ENCODE results near the gene NR1D1. TPM values are rescaled to one million over a fixed set of nuclear protein-coding genes. Genes with fewer than 3 reads are reported as not detected.

NR1D1 gene
- total RNA-seq, 2 experiments from 2014 or later, result 1.7 to 8.7 TPM

DNA sequence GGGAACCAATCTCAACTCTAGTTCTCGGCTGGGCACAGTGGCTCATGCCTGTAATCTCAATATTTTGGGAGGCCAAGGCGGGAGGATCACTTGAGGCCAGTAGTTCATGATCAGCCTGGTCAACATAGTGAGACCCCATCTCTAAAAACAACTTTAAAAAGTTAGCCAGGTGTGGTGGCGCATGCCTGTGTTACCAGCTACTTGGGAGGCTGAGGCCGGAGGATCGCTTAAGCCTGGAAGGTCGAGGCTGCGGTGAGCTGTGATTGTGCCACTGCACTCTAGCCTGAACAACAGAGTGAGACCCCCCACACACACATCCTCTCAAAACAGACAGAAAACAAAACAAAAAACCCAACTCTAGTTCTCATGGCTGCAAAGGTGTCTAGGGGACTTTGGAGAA lies 32.7 kb downstream of the NR1D1 start:
- intact Hi-C loops (cut with micrococcal nuclease; ENCODE audit: unreplicated experiment), result no loop called here
- H3K9me3 ChIP-seq (ENCODE audit: low read length), result no peaks in the 10 kb centered on the region
- no peak overlapping the region for H3K4me3 ChIP-seq (ENCODE audit: low read depth, low read length, poor library complexity, severe bottlenecking)
- H4K20me1 ChIP-seq (ENCODE audit: insufficient read depth, low read length), result no peaks in the 10 kb centered on the region
- DNase-seq (ENCODE audit: low spot score), result no peak
- H3K36me3 ChIP-seq (ENCODE audit: insufficient read depth, low read length), result no peaks in the 10 kb centered on the region
- ChIA-PET POLR2A (no interaction called here), CTCF (ENCODE audit: unreplicated experiment) (no interaction called here)
- no peak overlapping the region for H3K27ac ChIP-seq (ENCODE audit: low read depth, low read length, poor library complexity, severe bottlenecking)
- H3K4me2 ChIP-seq (ENCODE audit: low read length), result no peak overlapping the region
- H3K9me2 ChIP-seq (ENCODE audit: insufficient read depth, low read length), result no peaks in the 10 kb centered on the region
- H2AFZ ChIP-seq (ENCODE audit: low read length), result no peak overlapping the region
- BruUV-seq (replicated peaks), result no TSS peak
- TF ChIP-seq, protein P1, sequence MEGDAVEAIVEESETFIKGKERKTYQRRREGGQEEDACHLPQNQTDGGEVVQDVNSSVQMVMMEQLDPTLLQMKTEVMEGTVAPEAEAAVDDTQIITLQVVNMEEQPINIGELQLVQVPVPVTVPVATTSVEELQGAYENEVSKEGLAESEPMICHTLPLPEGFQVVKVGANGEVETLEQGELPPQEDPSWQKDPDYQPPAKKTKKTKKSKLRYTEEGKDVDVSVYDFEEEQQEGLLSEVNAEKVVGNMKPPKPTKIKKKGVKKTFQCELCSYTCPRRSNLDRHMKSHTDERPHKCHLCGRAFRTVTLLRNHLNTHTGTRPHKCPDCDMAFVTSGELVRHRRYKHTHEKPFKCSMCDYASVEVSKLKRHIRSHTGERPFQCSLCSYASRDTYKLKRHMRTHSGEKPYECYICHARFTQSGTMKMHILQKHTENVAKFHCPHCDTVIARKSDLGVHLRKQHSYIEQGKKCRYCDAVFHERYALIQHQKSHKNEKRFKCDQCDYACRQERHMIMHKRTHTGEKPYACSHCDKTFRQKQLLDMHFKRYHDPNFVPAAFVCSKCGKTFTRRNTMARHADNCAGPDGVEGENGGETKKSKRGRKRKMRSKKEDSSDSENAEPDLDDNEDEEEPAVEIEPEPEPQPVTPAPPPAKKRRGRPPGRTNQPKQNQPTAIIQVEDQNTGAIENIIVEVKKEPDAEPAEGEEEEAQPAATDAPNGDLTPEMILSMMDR (conservative IDR thresholded peaks at IDR 0.05; ENCODE audit: low read length), result no peak
- TF ChIP-seq EZH2phosphoT487 (IDR thresholded peaks at IDR 0.05; ENCODE audit: borderline replicate concordance, low read depth, low read length), result no peak
- peaks cover 53% of the 10 kb centered on the region for H3K4me1 ChIP-seq (ENCODE audit: insufficient read depth, low read length, poor library complexity, severe bottlenecking)
- no peaks in the 10 kb centered on the region for H3K79me2 ChIP-seq (ENCODE audit: insufficient read depth, low read depth, low read length)

DNA sequence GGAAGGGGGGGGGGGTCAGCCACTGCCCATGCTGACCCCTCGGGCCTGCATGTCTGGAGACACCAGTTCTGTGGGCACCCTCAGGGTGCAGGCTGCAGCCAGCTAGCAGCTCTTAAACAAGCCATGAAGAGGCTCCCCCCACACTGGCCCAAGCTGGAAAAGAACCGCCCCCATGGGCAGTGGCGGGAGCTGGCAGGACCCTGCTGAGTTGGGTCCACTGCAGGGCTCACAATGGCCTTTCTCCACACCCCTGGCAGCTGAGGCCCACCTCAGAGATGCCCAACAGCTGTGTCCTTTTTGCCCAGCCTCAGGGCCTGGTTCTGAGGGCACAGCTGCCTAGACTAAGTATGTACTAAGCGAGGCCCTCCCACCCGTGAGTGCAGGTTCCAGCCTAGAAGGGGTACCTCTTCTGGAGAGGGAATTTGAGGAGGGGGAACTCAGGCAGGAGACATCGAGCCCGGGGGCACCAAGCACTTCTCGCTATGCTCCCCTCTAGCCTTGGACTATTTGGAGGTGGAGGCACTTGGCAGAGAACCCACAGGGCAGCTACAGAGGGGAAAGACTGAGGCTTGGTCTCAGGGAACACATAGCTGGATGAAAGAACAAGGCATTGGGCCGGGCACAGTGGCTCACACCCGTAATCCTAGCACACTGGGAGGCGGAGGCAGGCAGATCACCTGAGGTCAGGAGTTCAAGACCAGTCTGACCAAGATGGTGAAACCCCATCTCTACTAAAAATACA lies 34.4 kb downstream of the NR1D1 start:
- intact Hi-C loops (cut with micrococcal nuclease; ENCODE audit: unreplicated experiment), result no loop called here
- Histone ChIP-seq H3K4me1 (ENCODE audit: insufficient read depth, low read length, poor library complexity, severe bottlenecking) (peaks cover 61% of the 10 kb centered on the region), H3K36me3 (ENCODE audit: insufficient read depth, low read length) (no peaks in the 10 kb centered on the region), H2AFZ (ENCODE audit: low read length) (no peak overlapping the region), H3K27ac (ENCODE audit: low read depth, low read length, poor library complexity, severe bottlenecking) (no peak overlapping the region), H3K9me3 (ENCODE audit: low read length) (no peaks in the 10 kb centered on the region), H3K79me2 (ENCODE audit: insufficient read depth, low read depth, low read length) (no peaks in the 10 kb centered on the region), H3K4me3 (ENCODE audit: low read depth, low read length, poor library complexity, severe bottlenecking) (no peak overlapping the region), H3K9me2 (ENCODE audit: insufficient read depth, low read length) (no peaks in the 10 kb centered on the region), H3K4me2 (ENCODE audit: low read length) (0 out of 2 replicates have a peak overlapping the region, but pooled peaks have one; percentile 75), H4K20me1 (ENCODE audit: insufficient read depth, low read length) (no peaks in the 10 kb centered on the region)
- TF ChIP-seq EZH2phosphoT487 (IDR thresholded peaks at IDR 0.05; ENCODE audit: borderline replicate concordance, low read depth, low read length), result no peak
- TF ChIP-seq, protein P1 (conservative IDR thresholded peaks at IDR 0.05; ENCODE audit: low read length), result no peak
- ChIA-PET POLR2A (interaction anchor here (0.7 to 1.9 kb wide), 5 partner anchors 10 to 131 kb away, joined by 3 to 11 read pairs (median 6); partner anchors contain the start of gene MED24), CTCF (ENCODE audit: unreplicated experiment) (interaction anchor here (1.1 kb wide), 1 partner anchor 124 kb away, joined by 3 read pairs; no protein-coding TSS in a partner anchor)
- no peak for DNase-seq (ENCODE audit: low spot score)
- no TSS peak for BruUV-seq (replicated peaks)
